HG02970 (cell line): ENCODE data around the gene PIGO.

ENCODE experiments used
- ATAC-seq: cut with Tn5 transposase; IDR thresholded peaks from one replicate; pipeline ENCODE4 v1.9.1; 2021; ENCODE audit warnings: mild to moderate bottlenecking, moderate library complexity, moderate number of reproducible peaks; ENCODE audit not compliant: unreplicated experiment, low FRiP score

The PIGO gene

DNA sequence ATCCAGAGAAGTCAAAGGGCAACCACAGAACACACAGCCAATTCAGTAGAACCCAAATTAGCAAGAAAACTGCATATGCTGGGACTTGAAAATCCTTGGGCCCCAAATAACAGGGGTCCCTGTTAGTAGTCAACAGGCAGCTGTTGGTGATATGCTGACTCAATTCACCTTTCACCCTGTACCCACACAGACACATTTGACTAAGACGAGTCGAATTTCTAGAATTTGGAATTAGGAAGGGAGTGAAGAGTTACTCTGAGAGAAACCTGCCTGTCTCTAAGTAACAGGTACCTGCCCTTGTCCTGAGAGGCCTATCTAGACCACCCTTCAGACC lies 23.1 kb downstream of the PIGO start:
- ATAC-seq = no peak

GRCh38 chr9:35072461-35073278 lies 23.7 kb downstream of the PIGO start, which contains the start of gene VCP:
Gene VCP (minus strand): TSS chr9:35072625. CDS start chr9:35072353, 272 bp downstream.
- peak; percentile 80 for ATAC-seq

GRCh38 chr9:35071814-35072460 lies 24.5 kb downstream of the PIGO start:
- peak; percentile 65 for ATAC-seq

DNA sequence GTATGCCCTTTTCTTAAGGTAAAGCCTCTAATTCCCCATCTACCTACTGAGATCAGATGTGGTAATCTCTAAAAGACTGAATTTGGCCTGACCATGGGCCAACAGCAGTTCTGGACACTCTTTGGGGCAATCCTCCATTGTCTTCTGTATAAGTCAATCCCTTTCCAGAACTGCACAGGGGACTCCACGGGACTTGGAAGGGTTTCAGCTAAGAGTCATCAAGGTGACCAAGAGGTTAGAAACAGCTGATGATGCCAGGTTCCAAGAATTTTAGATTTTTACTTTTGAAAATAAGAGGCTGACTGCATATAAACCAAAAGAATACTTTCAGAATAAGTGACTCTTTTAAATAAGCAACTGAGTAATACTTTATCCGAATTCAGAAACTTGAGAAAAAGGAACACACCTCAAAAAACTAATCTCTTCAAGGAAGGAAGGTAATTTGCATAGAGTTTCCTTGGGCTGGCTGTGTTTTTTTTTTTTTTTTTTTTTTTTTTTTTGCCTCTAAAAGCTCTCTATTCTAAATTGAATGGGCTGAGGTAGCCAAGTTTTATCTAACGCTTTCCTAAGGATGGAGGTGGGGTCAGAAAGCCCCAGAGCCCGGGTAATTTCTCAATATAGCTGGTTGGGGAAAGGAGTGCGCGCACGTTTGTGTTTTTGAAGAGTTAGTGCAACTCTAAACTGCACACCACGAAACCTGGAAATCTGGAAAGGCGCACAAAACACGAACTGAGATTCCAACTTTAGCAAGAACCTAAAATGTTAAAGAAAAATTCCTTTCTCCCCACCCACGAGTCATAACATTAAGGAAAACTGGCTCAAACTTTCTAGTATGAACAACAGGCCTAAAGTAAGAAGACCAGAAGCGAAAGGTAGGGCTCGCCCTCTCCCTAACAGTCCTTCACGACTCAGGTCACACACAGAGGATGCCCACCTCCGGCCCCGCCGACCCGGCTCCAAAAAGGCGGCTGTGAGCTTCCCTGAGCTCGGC lies 25.3 kb downstream of the PIGO start:
- no peak for ATAC-seq

- no peak for ATAC-seq
These were observed 27.4 kb downstream of the PIGO start for GRCh38 chr9:35069020-35069419.

DNA sequence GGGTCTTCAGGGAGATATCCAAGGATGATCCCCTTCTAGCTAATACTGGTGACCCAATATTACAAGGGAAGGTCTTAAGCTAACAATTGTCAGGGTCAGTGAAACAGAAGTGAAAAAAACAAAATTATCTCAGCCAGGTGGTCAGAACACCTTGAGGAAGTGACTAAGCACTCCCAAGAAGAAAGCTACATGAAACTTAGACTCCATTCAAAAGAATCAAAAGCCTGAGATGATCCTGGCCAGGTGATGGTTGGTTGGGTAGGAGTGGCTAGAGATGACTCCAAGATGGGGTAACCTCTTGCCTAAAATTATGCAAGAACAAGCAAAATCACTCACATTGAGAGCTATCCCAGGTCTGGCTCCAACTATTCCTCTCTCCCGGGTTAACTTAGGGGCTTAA lies 29.3 kb downstream of the PIGO start:
- no peak for ATAC-seq

DNA sequence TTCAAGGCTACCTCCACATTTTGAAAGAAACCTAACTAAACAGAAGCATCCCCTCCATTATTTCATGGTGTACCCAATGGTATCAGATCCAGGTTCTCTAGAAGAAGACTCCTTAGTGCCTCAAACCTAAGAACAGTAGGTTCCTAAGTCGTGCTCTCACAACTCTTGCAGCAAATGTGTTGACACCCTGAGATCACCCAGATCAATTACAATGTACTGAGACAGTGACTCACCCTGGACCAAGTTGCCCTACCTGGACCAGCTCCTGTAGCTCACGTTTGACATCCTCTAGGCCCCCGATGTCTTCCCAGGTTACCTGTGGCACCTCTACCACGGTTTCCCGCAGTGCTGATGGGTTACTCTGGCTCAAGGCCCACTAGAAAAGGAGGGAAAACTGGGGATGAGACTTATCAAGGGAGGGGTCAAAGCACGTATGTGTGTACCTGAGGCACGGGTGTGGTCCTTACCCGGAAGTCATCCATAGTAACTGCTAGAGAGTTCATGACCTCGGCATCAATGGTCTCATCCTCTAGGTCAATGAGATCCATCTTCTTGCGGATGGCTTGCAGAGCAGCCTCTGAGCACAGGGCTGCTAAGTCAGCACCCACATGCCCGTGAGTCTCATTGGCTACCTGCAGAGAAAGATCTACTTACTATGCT lies 35.7 kb downstream of the PIGO start:
- no peak for ATAC-seq

GRCh38 chr9:35059438-35059837 lies 37.0 kb downstream of the PIGO start:
- no peak for ATAC-seq

GRCh38 chr9:35057271-35057620 lies 39.1 kb downstream of the PIGO start:
- ATAC-seq = no peak

DNA sequence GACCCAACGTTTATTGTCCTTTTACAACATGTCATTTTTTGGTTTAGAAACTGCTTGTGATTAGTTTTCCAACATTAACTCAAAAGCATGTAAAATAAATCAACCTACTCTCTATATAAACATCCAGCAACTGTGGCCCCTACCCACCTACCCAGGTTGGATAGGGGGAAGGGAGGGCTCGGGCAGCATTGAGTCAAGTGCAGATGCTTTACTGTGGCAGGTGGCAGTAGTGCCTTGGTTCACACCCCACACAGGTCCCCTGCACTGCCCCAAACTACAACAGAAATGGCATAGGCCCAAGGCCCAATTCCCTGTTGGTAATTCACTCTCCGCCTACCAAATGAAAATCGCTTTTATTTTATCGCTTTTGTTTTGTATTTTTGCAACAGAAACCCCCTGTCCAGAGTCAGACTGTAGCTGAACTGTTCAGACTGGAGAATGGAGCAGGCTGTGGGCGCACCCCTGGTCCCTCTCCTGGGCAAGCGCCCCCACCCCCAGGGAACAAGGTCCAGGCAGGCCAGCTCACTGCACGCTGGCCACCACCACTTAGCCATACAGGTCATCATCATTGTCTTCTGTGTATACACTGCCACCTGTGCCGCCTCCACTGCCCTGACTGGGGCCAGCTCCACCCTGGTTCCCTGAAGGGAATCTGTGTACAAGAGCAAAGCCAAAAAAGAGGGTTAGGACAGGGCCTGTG lies 39.7 kb downstream of the PIGO start:
- no peak for ATAC-seq

DNA sequence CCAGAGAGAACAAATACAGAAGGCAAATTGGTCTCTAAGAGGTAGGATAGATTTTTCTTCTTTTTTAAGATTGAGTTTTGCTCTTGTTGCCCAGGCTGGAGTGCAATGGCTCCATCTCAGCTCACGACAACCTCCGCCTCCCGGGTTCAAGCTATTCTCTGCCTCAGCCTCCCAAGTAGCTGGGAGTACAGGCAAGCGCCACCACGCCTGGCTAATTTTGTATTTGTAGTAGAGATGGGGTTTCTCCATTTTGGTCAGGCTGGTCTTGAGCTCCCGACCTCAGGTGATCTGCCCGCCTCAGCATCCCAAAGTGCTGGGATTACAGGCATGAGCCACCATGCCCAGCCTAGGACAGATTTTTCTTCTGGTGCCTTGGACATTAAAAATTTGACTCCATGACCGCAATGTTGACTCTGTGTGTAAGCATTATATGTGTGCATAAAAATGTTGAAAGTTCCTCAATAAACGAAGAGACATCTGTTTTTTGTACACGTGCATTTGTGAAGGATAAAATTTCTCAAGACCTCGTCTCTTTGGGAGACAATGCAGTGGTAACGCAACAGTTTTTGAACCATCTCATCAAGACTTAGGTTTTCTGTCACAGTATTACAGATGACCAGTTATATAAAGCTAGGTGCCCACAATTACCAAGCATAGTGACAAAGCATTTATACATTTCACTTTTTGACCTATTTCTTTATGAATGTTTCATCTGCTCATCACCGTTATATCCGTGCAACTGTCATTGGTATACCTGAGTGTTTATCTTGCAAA lies 41.3 kb downstream of the PIGO start:
- ATAC-seq = no peak

GRCh38 chr9:35054185-35054835 lies 42.1 kb downstream of the PIGO start:
- ATAC-seq = no peak

DNA sequence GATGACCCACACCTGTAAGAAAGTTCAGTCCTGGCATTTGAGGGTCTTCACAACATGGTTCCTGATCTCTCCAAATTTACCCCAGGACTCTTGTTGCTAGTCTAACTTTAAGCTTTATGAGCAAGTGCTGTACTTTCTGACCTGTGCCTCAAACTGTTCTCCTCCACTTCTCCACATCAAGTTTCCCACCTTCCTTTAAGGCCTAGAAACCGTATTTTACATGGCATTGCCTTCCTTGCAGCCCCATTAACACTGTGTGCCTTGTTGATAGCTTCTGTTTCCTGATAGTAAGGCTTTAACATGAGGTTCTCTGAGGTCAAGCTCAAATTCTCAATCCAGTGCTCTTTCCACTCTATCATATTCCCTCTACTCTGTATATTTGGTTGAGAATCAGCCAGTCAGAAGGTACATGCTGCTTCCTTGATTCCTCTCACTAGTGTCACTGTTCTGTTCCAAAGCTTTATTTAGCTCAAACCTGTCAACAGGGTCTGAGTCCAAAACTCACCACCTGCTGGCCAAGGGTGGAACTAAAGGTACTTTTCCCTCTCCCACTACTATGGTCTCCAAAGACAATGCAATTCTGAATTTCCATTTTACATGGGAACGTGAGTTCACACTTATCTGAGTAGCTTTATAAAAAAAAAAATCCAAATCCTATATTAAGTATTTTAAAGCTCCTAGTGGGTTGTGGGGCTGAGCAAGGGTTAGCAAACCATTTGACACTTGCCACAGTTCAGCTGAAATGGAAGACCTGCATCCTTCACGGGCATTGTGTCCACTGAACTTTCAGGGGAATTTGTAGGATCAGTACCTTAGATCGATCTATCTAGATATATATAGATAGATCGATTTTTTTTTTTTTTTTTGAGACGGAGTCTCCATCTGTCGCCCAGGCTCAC lies 45.1 kb downstream of the PIGO start:
- ATAC-seq = no peak

DNA sequence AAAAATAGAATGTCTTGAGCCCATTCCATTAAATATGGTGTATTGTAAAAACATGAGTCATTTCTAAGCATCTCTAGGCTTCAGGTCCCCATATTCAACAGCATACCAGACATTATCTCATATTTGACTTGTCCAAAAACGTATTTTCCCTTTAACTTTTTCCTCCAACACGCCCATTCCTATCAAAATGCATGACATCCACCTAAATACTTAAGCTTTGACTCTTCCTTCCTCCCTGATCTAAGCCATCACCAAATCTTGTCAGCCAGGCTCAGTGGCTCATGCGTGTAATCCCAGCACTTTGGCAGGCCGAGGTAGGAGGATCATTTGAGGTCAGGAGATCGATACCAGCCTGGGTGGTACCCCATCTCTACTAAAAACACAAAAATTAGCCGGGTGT lies 47.9 kb downstream of the PIGO start:
- ATAC-seq = no peak

DNA sequence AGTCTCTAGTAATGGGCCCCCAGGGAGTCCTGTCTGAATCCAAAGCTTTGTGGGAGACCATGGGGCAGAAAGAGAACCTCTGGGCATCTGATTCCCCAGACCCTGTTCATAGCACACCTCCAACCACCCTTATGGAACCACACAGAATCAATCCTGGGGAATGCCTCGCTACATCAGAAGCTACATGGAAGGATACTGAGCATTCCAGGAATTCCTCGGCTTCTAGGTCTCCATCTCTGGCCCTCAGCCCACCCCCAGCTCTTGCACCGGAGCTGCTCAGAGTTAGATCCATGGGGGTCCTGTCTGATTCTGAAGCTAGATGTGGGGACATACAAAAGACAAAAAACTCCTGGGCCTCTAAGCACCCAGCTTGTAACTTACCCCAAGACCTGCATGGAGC lies 52.3 kb downstream of the PIGO start:
- ATAC-seq = no peak

DNA sequence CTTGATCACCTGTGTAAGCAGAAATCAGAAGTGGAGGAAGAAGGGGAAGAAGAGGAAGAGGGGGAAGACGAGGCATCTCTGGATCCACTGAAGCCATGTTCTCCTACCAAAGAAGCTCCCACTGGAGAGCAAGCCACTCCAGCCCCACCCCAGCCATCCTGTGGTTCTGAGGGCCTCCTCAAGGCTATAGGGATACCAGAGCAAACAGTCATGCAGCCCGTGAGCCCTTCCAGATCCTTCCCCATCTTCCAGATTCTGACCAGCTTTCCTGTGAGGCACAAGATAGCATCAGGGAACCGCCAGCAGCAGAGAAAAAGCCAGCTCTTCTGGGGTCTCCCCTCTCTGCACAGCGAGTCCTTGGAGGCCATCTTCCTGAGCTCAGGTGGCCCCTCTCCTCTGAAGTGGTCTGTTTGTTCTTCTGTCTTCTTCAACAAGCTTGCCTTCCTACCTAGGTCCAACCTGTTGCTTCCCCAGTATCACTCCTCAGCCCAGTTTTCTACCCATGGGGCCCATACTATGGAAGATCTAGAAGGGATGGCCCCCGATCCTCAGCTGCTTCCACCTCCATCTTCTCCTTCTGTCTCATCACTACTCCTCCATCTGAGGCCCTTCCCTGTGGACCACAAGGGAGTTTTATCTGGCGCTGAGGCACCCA lies 53.4 kb downstream of the PIGO start:
- ATAC-seq = no peak

DNA sequence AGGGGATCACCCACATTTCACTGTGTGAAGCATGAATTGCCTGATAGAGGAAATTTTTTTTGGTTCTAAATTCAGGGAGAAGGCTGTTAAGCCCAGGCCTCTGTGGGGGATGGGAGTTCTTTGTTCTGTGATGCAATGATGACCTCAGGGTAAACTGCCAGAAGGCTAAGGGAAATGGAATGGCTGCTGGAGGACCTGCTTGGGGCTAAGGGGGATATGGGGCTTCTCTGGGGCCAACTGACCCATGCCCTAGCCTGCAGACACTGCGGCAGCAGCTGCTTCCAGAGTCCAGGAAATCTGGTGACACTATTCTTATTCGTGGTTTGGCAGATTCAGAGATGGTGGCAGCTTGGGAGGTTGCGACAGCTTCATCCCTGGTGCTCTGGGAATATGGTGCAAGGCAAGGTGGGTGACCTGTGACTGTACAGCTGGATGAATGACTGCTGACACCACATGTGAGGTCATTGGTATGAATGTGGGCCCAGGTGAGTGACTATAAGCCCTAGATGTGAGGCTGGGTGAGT lies 54.2 kb downstream of the PIGO start:
- no peak for ATAC-seq
